Activated T-cell treated with anti-CD3 and anti-CD28 coated beads, Interleukin-2, amount 50 U/mL, for 24 hours (primary cell): ENCODE data around the gene MYPOP.

ENCODE experiments used
- DNase-seq: peaks from one replicate; pipeline ENCODE4 v3.0.0-alpha.2; 2020
- H3K27ac Mint-ChIP-seq: 2 replicates; pipeline ENCODE4 v1.8.0; 2020; ENCODE audit warnings: mild to moderate bottlenecking, mixed read lengths
- H3K27me3 Mint-ChIP-seq: 2 replicates; pipeline ENCODE4 v1.8.0; 2020; ENCODE audit warnings: mixed read lengths
- H3K36me3 Mint-ChIP-seq: 2 replicates; pipeline ENCODE4 v1.8.0; 2020; ENCODE audit warnings: low read depth, mixed read lengths
- H3K4me1 Mint-ChIP-seq: 2 replicates; pipeline ENCODE4 v1.8.0; 2020; ENCODE audit warnings: low read depth, mixed read lengths
- H3K4me3 Mint-ChIP-seq: 2 replicates; pipeline ENCODE4 v1.8.0; 2020; ENCODE audit warnings: mild to moderate bottlenecking, moderate library complexity, mixed read lengths
- H3K9me3 Mint-ChIP-seq: 2 replicates; pipeline ENCODE4 v1.8.0; 2020; ENCODE audit warnings: mixed read lengths

The MYPOP gene

DNA sequence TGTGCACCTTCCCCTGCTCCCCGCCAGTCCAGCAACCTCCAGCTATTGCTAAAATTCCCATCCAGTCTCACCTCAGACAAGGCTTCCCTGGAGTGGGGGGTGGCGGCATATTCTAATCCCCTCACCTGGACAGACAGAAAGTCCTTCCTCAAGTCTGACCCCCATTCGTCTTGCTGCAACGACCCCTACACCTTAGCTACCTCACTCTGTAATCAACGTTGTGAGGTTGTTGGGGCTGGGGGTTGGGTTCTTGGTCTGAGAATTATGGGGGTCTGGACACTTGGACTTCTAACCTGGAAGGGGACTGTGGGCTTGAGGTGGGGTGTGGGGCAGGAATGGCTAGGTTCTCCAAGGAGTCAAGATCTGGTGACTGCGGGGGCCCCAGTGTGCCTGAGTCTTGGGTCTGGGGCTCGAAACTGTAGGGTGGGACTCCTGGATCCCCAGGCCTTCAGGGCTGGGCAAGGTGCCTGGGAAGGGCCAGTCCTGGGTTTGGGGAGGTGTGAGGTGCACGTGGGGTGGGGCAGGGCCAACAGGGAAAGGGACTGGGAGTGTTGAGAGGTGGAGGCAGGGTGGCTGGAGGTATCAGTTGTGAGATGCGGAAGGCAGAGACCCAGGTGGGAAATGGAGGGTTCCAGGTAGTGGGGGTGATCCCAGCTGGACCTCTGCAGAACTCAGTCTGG lies 37.0 kb downstream of the MYPOP start:
- Mint-ChIP-seq H3K27ac (no peak overlapping the region), H3K27me3 (peaks cover 26% of the 10 kb centered on the region), H3K9me3 (no peaks in the 10 kb centered on the region), H3K4me1 (peaks cover 25% of the 10 kb centered on the region), H3K4me3 (no peak overlapping the region), H3K36me3 (peaks cover 22% of the 10 kb centered on the region)
- DNase-seq, result no peak

DNA sequence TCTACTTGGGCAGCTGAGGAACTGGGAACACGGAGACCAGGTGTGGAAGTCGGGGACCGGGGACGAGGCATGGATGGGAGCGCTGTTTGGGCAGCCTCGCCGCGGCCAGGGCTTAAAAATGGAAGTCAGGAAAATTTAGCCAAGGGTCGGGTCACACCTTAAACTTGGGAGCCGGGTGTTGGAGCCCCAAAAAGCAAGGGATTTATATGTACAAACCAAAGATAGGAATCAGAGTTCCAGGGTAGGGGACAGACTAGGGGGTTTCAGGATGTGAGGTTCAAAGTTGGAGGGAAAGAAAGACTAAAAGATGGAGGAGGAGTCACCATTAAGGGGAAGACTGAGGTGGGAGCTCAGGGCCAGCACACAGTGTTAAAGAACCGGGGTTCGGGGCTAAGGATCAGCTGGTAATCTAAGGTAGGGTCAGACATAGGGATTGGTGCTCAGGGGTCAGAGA lies 37.8 kb downstream of the MYPOP start:
- H3K4me3 Mint-ChIP-seq, result peak overlapping the region; percentile 66
- peaks cover 26% of the 10 kb centered on the region for H3K36me3 Mint-ChIP-seq
- H3K9me3 Mint-ChIP-seq, result no peaks in the 10 kb centered on the region
- DNase-seq, result no peak
- H3K27ac Mint-ChIP-seq, result no peak overlapping the region
- peaks cover 26% of the 10 kb centered on the region for H3K4me1 Mint-ChIP-seq
- peaks cover 26% of the 10 kb centered on the region for H3K27me3 Mint-ChIP-seq

DNA sequence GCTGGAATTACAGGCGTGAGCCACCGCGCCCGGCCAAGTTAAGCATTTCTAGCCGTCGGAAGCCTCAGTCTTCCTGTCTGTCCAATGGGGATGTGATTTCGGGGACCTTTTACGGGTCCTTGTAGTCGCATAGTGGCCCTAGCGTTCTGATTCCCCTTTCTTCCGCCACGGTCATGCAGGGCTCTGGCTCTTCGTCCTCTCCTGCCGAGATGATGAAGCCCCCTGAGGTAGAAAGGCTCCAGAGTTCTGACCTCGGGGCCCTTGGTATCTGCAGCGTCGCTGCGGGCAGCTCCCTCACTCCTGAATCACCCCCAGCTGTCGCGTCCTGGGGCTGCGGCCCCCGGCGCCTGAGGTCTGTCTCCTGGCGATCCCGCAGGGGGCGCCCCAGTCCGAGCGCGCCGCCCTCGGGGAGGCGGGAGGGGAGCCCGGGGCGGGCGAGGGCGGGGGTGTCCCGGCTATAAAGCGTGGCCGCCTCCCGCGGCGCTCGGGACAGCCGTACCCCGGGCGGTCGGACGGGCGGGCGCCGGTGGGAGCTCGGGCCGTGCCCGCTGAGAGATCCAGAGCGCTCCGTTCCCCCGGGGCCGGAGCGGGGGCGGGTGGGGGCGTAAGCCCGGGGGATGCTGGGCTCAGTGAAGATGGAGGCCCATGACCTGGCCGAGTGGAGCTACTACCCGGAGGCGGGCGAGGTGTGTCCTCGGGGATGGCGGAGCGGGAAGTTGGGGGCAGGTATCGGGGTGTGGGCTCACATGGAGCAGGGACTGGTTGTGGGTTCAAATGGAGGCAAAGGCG lies 38.4 kb downstream of the MYPOP start, which contains the start of gene FOXA3:
Gene FOXA3 (plus strand): TSS at position 487 of the 789 bp plus-strand sequence. CDS start 131 bp downstream, at position 618.
- H3K9me3 Mint-ChIP-seq, result no peaks in the 10 kb centered on the region
- peak; percentile 76 for DNase-seq
- peaks cover 26% of the 10 kb centered on the region for H3K27me3 Mint-ChIP-seq
- peak within 1 kb of the TSS; percentile 98 for H3K27ac Mint-ChIP-seq
- peak within 1 kb of the TSS; percentile 97 for H3K4me3 Mint-ChIP-seq
- H3K4me1 Mint-ChIP-seq, result peaks cover 26% of the 10 kb centered on the region
- peaks cover 32% of the 10 kb centered on the region for H3K36me3 Mint-ChIP-seq

DNA sequence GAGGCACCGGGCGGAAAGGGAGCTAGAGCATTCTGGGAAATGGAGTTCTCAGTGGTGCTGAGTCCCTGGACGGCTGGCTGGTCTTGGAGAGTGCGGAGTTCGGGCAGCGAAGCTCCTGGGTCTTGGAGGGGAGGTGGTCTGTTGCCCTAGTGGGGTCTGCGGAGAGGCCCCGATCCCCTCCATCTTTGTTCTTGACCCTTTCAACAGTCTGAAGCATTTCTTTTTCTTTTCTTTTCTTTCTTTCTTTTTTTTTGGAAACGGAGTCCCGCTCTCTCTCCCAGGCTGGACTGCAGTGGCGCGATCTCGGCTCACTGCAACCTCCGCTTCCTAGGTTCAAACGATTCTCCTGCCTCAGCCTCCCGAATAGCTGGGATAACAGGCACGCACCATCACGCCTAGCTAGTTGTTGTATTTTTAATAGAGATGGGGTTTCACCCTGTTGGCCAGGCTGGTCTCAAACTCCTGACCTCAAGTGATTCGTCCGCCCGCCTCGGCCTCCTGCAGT lies 39.0 kb downstream of the MYPOP start:
- peaks cover 27% of the 10 kb centered on the region for H3K4me1 Mint-ChIP-seq

DNA sequence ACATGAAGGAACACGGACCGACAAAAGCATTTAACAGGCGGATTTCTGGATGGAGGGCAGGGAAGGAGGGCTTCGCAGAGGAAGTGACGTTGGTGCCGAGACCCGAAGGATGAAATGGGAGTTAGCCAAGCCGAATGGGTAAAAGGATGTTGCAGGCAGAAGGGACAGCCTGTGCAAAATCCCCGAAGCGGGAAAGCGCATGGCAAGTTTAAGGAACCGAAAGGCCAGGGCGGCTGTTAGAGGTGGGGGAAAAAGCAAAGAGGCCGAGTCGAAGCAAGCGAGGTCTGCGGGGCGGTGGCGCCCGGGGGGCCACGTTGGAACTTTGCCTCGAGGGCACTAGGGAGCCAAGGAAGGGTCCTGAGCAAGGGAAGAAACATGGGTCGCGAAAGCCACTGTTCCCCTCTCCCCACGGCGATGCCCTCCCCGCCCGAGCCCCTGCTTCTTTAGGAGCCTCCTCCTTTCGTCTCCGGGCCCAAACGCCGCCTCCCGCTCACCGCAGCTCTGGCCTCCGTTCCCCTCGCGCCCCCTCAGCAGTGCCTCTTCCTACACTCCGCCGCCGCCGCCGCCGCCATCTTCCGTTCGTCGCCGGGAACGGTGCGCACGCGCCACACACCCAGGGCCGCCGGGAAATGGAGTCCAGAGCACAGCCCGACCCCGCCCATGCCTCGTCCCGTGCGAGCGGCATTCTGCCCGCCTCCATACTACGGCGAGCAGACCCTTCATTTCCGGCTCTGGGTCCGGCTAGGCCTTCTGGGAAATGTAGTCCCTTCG lies 39.7 kb downstream of the MYPOP start, which contains the start of gene SYMPK:
Gene SYMPK (minus strand): TSS at position 584 of the 771 bp plus-strand sequence. CDS start 8,652 bp downstream, outside the sequence.
- Mint-ChIP-seq H3K4me3 (peak within 1 kb of the TSS; percentile 97), H3K27me3 (peaks cover 26% of the 10 kb centered on the region), H3K36me3 (peaks cover 45% of the 10 kb centered on the region), H3K4me1 (peaks cover 31% of the 10 kb centered on the region), H3K27ac (peak within 1 kb of the TSS; percentile 98), H3K9me3 (no peaks in the 10 kb centered on the region)
- DNase-seq, result peak; percentile 97

More for the DNA sequence above, 39.0 kb downstream of the MYPOP start:
- H3K27ac Mint-ChIP-seq, result peak overlapping the region; percentile 98
- H3K27me3 Mint-ChIP-seq, result peaks cover 26% of the 10 kb centered on the region
- peak overlapping the region; percentile 97 for H3K4me3 Mint-ChIP-seq
- no peak for DNase-seq
- no peaks in the 10 kb centered on the region for H3K9me3 Mint-ChIP-seq
- H3K36me3 Mint-ChIP-seq, result peaks cover 38% of the 10 kb centered on the region

DNA sequence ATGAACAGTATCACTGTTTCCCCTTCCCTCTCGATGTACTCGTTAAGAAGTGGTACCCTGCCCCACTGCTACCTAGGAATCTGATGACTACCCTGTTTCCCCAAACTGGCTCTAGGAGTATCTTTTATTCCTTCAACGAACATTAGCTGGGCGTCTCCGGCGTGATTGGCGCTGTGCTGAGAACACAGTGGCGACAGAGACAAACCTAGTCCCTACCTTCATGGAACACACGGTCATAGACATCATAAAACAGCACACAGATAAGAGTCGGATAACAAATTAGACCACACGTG lies 40.2 kb downstream of the MYPOP start:
- peak overlapping the region; percentile 98 for H3K27ac Mint-ChIP-seq
- peak overlapping the region; percentile 97 for H3K4me3 Mint-ChIP-seq
- peaks cover 31% of the 10 kb centered on the region for H3K4me1 Mint-ChIP-seq
- H3K27me3 Mint-ChIP-seq, result peaks cover 26% of the 10 kb centered on the region
- DNase-seq, result no peak
- H3K9me3 Mint-ChIP-seq, result no peaks in the 10 kb centered on the region
- peaks cover 45% of the 10 kb centered on the region for H3K36me3 Mint-ChIP-seq

DNA sequence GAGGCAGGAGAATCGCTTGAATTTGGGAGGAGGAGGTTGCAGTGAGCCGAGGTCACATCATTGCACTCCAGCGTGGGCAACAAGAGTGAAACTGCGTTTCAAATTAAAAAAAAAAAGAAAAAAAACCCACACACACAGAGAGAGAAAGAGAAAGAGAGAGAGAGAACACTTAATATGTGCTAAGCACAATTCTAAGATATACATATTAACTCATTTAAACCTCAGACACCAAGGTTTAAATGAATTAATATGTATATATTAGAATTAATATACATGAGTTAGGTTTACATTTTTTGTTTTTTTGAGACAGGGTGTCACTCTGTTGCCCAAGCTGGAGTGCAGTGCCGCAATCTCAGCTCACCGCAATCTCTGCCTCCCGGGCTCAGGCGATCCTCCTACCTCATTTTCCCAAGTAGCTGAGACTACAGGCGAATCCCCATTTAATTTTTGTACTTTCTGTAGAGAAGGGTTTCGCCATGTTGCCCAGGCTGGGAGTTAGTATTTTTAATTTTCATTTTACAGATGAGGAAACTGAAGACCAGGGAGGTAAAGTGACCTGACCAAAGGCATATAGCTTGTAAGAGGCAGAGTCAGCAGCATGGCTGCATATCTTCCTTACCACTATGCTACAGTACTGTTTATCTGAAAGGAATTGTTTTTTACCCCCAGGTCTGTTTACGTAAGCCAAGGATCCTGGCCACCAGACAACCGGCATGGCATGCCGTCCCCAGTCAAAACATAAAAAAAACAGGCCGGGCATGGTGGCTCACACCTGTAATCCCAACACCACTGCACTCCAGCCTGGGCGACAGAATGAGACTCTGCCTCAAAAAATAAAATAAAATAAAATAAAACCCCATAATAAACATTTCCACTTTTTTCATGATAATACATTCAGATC lies 41.8 kb downstream of the MYPOP start:
- H3K36me3 Mint-ChIP-seq, result peaks cover 59% of the 10 kb centered on the region
- no peaks in the 10 kb centered on the region for H3K9me3 Mint-ChIP-seq
- DNase-seq, result no peak
- peaks cover 23% of the 10 kb centered on the region for H3K27me3 Mint-ChIP-seq
- peak overlapping the region; percentile 97 for H3K4me3 Mint-ChIP-seq
- peak overlapping the region; percentile 98 for H3K27ac Mint-ChIP-seq
- peaks cover 31% of the 10 kb centered on the region for H3K4me1 Mint-ChIP-seq

DNA sequence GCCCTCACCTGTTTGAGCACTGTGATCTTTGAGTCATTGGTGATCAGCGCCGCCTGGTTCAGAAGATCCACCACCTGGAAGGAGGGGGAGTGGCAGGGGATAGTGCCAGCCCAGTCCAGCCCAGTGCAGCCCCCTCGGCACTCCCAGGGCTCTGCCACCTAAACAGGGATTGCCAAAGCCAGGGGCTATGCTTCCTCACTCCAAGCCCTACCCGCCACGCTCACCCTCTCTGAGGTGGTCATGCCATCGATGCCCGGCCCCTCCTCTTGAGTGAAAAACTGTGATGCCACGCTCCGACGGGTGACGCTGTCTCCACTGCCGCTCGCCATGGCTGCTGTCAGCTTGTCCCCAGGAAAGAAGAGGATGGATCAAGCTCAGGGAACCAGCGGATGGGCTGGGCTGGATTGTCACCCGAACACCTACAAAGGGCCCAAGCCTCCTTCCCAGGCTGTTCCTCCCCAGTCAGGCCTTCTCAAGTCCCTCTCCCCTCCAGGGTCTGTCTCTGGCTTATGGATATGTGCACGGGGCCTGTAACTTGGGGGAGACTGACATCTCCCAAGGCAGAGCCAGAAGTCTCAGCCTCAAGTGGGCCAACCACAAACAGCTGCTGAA lies 48.1 kb downstream of the MYPOP start:
- no peak for DNase-seq
- Mint-ChIP-seq H3K4me3 (no peak overlapping the region), H3K27ac (no peak overlapping the region), H3K9me3 (no peaks in the 10 kb centered on the region), H3K4me1 (peaks cover 5% of the 10 kb centered on the region), H3K36me3 (peaks cover 92% of the 10 kb centered on the region), H3K27me3 (no peaks in the 10 kb centered on the region)

DNA sequence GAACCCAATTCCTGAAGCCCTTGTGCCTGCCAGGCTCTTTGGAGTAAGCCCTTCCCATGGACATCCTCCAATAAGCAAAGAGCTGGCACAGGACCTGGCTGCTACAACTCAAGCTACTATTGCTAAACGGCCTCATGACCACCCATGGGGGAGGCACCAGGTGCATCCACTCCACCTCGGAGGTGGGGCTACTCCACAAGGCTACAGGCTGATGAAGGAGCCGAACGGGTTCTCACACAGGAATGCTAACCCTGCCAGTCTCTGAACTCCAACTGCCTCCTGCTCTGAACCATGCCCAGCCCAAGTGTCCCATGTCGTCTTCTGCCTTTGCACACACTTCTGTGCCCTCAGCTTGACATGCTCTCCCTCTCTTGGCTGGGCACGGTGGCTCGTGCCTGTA lies 49.4 kb downstream of the MYPOP start:
- DNase-seq, result no peak
- Mint-ChIP-seq H3K9me3 (no peaks in the 10 kb centered on the region), H3K27me3 (no peaks in the 10 kb centered on the region), H3K36me3 (peaks cover 92% of the 10 kb centered on the region), H3K4me1 (peaks cover under 1% of the 10 kb centered on the region), H3K27ac (peak overlapping the region; percentile 50), H3K4me3 (no peak overlapping the region)

DNA sequence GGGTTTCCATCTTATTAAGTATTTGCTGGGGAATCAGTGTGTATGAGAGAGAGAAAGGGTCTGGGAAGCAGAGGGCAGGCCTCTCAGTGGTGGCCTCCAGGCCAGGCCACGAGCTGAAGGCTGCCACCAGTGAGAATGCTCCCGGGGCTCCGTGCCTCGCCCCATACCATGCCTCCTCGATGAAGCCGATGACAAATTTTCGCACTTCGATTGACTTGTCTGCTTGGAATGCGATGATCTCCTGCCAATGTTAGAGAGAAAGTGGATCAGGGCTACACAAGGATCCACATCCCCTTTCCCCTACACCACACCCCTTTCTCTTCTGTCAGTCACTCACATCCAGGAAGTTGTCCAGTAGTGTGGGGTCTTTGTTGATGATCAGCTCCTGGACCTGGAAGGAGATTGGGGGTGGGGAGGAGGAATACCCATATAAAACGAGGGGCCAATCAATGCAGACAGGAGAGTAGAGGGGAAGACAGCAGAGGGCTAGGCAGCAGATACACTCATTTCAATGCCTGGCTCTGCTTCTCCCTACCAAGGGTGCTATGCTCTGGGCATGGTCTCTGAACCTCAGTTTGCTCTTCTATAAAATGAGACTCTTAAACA lies 50.2 kb downstream of the MYPOP start:
- peaks cover 96% of the 10 kb centered on the region for H3K36me3 Mint-ChIP-seq
- no peaks in the 10 kb centered on the region for H3K27me3 Mint-ChIP-seq
- H3K4me3 Mint-ChIP-seq, result no peak overlapping the region
- peak overlapping the region; percentile 50 for H3K27ac Mint-ChIP-seq
- no peaks in the 10 kb centered on the region for H3K4me1 Mint-ChIP-seq
- no peak for DNase-seq
- no peaks in the 10 kb centered on the region for H3K9me3 Mint-ChIP-seq

DNA sequence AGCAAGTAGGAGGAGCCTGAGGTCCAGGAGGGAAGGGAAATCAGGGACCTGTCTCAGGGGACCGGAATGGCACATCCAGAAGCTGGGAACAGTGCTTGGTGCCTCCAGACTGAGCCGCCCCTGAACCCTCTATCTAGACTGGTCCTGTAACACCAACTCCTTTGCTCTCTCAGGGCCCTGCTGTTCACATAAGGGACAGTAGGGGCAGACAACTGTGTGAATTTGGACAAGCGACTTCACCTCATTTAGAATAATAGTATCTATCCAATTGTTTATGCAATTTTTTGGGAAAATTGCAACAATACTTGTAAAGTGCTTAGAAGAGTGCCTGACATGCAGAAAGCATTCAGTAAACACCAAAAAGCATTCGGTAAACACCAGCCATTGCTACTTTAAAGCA lies 53.5 kb downstream of the MYPOP start:
- Mint-ChIP-seq H3K27me3 (no peaks in the 10 kb centered on the region), H3K36me3 (peaks cover 93% of the 10 kb centered on the region), H3K9me3 (no peaks in the 10 kb centered on the region), H3K27ac (no peak overlapping the region), H3K4me1 (no peaks in the 10 kb centered on the region), H3K4me3 (no peak overlapping the region)
- DNase-seq, result no peak

DNA sequence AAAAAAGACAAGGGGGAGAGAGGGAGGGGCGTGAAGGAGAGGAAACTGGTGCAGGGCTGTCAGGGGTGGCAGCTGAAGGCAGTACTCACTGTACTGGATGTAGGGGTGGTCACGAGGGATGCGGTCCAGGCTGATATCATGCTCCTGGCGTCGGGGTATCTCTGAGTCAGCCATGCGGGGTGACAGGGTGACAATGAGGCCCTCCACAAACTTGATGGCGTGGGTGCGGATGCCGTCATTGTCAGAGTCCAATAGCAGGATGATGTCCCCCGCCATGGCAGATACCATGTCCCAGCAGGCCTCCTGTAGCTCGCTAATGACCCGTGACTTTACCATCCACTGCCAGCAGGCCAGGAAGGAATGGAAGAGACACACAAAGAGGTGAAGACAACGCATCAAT lies 54.8 kb downstream of the MYPOP start:
- no peak overlapping the region for H3K27ac Mint-ChIP-seq
- no peaks in the 10 kb centered on the region for H3K27me3 Mint-ChIP-seq
- H3K36me3 Mint-ChIP-seq, result peaks cover 95% of the 10 kb centered on the region
- no peak for DNase-seq
- H3K9me3 Mint-ChIP-seq, result no peaks in the 10 kb centered on the region
- H3K4me3 Mint-ChIP-seq, result no peak overlapping the region
- no peaks in the 10 kb centered on the region for H3K4me1 Mint-ChIP-seq

DNA sequence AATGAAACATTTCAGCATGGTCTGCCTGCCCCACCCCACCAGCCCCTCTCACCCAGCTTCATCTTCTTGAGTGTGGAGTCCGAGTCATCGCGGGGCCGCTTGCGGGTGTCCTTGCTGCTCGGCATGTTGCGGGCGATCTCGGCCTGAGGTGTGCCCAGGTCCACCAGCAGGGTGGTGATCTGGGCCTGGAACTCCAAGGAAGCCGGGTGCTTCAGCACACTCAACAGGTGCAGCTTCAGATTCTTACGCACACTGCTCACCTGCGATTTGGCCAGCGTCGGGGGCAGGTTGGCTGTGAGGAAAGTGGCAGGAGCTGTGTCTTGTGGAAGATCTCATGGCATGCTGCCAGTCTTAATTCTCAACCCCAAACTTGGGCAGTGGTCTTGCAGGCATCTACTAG lies 60.2 kb downstream of the MYPOP start:
- no peak overlapping the region for H3K4me3 Mint-ChIP-seq
- no peaks in the 10 kb centered on the region for H3K4me1 Mint-ChIP-seq
- H3K9me3 Mint-ChIP-seq, result no peaks in the 10 kb centered on the region
- DNase-seq, result no peak
- peaks cover 90% of the 10 kb centered on the region for H3K36me3 Mint-ChIP-seq
- H3K27me3 Mint-ChIP-seq, result no peaks in the 10 kb centered on the region
- no peak overlapping the region for H3K27ac Mint-ChIP-seq
